GM21576 (cell line): ENCODE data around the gene SERPINA6.
"Not testable (repeated sequence)": the region's sequence is repeated elsewhere in the genome, so short reads cannot be mapped to it uniquely, and the experiment has no call there.

Experiments used
- ATAC-seq: cut with Tn5 transposase; IDR thresholded peaks from one replicate; pipeline ENCODE4 v1.9.1; 2021; ENCODE audit warnings: mild to moderate bottlenecking, moderate library complexity; ENCODE audit not compliant: unreplicated experiment

SERPINA6 gene

DNA sequence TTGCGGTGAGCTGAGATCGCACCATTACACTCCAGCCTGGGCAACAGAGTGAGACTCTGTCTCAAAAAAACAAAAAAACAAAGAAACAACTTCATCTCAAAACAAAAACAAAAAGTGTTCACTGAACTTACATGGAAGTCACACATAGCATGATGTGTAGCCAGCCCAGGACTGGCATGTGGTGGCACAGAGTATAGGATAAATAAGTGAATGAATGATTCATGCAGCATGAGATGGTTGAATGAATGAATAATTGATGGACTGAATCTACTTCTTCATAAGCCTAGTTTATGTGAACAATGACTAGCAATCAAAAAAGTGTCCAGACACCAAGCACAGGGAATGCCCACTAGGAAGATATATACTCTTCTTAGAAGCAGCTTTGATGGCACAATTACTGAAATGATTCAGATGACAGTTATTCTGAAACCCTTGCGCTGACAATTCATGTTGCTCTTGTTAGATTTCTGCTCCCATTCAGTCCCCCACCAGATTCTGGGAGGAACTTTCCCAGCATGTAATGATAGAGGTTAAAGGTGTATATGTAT is 31.6 kb upstream of the SERPINA6 start:
- no peak for ATAC-seq

DNA sequence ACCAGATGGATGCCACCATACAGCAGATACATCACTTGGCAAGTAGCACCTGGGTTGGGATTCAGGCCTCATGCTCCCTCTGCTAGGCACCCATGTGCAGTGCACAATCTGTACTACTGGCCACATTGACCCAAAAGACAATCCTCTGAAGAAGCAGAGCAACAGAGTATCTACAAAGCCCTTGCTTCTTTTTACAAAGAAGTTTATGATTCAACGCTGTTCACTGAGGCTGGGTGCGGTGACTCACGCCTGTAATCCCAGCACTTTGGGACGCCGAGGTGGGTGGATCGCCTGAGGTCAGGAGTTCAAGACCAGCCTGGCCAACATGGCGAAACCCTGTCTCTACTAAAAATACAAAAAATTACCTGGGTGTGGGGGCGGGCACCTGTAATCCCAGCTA is 31.1 kb upstream of the SERPINA6 start:
- not testable (repeated sequence) for ATAC-seq

DNA sequence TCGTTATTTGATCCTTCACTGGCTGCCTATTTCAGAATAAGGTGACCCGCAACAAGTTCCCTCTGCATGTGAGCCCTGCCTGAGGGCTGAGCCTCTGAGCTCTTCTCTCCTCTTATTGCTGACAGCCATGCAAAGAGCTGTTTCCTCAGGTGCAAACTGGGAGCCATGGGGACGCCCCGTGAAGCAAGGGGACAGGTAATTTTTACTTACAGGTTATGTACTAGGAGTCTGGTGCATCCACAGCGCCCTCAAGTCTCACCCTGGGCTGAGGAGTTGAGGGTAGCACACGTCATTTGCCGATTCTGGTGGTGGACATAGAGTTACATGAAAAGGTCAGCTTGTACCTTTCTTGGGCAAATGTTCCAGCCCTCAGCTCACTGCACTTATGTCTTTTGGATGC is 26.1 kb upstream of the SERPINA6 start:
- ATAC-seq, result no peak

DNA sequence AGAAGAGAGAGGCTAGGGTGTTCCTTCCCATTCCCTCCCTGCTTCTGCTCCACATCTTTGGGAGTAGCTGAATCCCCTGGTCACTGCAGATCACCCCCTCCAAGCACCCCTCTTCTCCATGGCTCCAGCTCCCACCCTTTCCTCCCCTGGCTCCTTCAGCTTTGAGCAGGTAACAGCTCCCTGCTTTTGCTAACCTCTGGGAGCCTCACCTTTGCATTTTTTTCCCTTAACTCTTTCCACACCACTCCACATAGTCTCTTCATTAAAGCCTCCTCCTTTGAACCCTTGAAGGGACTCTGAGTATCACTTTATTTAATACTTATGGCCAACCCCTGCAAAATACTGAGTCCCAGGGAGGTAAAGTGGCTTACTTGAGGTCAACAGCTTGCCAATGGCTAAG is 25.7 kb upstream of the SERPINA6 start:
- ATAC-seq, result no peak

DNA sequence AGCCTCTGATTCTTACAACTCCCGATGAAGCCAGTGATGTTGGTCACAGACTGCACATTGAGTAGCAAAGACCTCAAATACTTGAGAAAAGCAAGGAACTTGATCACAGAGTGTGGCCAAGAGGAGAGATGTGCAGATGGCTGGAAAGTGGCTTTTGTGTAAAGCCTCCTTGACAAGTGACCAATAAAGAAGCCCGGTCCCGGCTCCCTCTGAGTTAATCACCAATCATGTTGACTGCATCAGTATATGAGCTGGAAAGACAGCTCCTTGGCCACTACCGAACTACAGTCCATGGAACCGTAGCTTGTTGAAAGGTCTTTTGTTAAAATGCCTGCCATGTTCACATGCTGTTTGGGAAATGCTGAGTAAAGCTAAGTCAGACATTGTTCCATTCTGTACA is 23.7 kb upstream of the SERPINA6 start:
- peak; percentile 16 for ATAC-seq

DNA sequence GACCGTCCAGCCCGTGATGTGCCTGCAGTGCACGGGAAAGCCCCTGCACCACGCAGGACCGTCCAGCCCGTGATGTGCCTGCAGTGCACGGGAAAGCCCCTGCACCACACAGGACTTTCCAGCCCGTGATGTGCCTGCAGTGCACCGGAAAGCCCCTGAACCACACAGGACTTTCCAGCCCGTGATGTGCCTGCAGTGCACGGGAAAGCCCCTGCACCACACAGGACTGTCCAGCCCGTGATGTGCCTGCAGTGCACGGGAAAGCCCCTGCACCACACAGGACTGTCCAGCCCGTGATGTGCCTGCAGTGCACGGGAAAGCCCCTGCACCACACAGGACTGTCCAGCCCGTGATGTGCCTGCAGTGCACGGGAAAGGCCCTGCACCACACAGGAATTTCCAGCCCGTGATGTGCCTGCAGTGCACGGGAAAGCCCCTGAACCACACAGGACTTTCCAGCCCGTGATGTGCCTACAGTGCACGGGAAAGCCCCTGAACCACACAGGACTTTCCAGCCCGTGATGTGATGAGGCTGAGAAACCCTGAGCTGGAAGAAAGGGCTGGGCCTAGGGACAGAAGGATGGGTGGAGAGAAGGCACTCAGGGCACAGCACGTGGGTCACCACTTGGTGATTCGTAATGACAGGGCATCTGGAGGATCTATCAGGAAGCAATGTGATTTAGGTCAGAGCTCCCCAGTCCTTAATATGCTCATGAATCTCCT is 23.1 kb upstream of the SERPINA6 start:
- ATAC-seq, result peak; percentile 51

DNA sequence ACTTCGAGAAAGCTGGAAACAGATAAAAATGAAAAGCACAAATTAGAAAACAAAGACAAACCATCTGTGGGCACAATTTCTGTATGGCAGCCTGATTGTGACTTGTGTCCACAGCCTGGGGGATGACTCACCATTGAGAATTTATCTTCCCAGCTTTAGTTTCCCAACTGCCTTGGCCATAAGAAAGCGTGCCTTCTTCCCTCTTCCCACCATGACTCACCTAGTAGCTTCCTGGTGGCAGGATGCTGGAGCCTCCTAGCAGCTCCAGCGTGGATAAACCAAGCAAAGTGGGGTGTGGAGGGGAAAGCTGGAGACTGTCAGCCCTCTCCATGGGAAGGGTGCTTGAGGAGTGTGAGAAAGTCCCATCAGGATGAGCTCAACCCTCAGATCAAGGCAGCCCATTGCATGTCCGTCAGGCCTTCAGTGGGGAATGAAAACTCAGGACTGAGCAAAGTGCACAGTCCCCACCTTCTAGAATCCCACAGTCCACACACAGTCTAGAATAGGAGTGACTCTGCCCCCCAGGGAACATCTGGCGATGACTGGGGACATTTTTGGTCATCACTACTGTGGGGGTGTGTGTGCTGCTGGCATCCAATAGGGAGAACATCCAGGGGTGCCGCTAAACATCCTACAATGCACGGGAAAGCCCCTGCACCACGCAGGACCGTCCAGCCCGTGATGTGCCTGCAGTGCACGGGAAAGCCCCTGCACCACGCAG is 22.4 kb upstream of the SERPINA6 start:
- no peak for ATAC-seq

DNA sequence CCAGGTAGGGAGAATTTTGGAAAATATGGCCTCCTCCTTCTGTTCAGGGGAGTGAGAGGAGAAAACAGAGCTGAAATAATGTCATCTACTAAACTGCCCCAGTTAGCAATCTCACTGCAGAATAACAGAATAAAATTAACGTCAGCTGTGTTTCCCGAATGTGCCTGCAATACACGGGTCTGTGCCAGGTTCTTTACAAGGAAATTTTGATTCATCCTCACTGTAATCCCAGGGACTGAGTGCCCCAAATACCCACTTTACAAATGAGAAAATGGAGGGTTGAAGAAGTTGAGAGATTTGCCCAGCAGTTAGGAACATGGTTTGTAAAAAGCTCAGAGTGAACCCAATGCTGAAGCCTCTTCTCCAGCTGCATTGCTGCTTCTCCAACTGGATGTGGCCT is 21.3 kb upstream of the SERPINA6 start:
- ATAC-seq, result no peak

DNA sequence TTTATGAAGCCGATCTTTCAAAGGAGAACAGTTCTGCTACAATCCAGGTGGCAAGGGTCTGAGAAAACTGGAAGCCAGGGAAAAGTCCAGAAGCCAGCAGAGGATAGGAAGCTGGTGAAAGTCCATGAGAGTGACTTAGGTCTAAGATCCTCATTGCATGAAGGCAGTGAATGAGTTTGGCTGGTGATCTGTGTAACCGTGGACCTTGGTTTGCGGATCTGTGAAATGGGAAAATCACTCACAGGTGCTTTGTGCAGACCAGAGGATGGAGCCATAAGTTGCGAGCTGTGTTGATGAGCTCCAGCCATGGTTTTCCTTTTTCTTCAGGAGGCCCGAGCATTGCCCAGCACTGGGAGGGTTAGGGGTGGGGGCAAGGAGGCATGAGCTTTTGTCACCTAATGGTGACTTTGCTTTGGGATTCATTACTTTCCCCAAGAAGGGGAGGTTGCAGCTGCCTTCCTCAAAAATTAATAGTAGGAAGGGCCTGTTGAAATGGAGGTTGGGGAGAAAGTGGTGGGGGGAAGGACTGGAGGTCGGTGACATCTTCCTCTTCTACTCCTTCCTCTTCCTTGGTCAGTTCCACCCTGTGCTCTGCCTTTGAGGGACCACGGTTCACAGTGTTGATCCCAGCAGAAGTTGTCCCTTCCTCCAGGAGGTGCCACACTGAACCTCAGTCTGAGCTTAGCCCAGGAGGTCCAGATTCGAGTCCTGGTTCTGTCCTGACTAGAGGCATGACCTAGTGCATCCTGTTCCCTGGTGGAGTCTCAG is 20.3 kb upstream of the SERPINA6 start:
- ATAC-seq, result no peak

DNA sequence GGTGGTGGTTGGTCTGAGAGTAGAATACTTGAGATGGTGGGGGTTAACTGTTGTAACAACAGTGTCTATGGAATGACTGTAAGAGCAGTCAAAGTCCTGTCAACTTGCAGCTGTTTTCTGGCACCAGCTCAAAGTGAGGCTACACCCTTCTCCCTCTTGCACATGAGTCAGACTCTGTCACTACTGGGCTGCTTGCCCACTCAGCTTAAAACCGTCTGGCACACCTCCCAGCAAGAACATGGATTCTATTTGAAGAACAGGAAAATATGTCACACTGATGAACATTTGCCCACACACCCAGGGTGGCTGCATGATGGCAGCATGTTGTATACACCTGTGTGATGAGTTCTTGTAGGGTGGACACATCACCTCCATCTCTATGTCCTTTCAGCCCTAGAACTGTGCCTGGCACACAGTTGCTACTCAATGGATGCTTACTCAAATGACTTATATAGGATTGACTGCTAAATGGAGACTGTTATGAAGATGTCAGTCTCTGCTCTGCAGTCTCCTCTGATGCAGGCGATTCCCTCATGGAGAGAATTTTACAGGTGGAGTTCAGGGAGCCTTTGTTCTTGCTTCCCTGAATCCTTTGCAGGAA is 19.3 kb upstream of the SERPINA6 start:
- ATAC-seq, result no peak

DNA sequence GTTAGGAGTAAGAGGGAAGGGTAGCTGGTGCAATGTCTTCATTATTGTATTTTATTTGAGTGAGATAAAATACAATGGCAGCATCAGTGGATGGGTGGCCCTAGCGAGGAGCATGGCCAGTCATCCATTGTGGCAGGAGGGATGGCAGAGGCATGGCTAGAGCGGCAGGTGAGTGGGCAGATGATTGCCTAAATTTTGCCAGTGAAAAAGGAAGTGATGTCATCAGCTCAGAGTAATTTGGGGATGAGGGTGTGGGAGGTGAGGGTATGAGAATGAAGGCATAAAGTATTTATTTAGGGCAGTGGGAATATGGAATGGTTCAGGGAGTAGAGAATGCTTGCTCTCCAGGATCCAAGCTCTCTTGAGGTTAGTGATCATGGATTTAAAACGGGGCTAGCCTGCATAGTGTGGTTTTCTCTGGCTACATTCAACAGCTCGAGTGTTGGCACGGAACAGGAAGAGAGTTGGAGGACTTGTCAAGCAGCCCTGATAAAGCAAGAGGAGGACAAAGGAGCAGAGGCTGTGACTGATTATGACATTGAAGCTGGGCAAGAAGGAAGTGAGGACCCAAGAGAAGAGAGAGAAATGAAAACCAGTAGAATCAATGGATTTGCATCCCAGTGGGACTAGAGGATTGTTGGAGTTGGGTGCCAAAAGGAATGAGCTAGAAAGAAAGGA is 18.7 kb upstream of the SERPINA6 start:
- ATAC-seq, result no peak

DNA sequence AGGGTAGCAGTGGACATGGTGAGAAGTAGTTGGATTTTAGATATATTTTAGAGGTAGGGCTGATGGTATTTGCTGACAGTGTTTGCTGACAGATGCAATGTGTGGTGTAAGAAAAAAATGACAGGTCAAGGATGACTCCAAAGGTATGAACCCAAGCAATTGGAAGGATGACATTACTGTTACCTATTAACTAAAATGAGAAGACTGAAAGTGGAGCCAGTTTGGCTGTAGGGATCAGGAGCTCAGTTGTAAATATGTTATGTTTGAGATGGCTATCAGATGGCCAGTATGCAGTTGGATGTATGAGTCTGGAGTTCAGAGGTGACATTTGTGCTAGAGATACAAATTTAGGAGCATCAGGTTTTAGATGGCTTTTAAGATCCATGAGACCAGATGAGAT is 17.4 kb upstream of the SERPINA6 start:
- ATAC-seq, result no peak

DNA sequence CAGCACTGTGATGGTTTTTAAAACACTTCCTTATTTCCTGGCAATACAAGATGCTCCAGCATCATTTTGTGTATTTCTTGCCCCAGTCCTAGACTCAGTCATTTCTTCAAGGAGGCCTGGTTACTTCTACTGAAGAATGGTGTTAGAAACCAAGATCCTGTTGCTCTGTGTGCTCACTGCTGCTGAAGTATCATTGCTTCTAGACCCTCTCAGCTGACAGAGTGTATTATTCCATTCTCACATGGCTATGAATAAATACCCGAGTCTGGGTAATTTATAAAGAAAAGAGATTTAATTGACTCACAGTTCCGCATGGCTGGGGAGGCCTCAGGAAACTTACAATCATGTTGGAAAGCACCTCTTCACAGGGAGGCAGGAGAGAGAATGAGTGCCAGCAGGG is 14.9 kb upstream of the SERPINA6 start:
- no peak for ATAC-seq

DNA sequence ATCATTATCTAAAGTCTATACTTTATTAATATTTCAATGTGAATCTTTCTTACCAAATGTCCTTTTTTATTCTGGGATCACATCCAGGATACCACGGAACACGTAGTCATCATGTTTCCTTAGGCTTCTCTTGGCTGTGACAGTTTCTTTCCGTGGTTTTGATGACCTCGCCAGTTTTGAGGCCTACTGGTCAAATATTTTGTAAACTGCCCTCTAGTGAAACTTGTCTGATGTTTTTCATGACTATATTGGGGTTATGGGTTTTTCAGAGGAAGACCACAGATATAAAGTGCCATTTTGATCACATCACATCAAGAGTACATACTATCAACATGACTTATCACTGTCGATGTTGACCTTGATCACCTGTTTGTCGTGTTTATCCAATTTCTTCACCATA is 14.1 kb upstream of the SERPINA6 start:
- no peak for ATAC-seq

DNA sequence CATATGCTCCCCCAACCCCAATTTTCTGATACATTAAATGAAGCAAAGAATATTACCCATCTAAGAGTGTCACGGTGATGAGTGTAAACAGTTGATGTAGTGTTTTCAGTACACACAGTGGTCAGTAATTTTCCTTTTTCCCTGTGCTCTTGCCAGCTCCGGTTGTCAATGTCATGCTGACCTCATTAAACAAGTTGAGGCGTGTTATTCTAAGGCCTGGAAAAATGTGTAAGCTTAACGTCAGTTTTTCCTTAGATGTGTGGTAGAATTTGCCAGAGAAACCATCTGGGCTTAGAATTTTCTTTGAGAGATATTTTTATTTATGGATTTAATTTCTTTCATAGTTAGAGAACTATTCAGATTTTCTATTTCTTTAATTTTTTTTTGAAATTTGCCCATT is 11.7 kb upstream of the SERPINA6 start:
- no peak for ATAC-seq

DNA sequence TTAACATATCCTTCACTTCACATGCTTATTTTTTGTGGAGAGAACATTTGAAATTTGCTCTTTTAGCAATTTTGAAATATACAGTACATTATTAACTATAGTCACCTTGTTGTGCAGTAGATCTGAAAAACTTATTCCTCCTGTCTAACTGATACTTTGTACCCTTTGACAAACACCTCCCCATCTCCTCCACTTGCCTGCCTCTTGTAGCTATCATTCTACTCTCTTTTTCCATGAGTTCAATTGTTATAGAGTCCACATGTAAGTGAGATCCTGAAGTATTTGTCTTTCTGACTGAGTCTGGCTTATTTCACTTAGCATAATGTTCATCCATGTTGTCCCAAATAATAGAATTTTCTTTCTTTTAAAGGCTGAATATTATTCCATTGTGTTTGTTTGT is 9.5 kb upstream of the SERPINA6 start:
- no peak for ATAC-seq

DNA sequence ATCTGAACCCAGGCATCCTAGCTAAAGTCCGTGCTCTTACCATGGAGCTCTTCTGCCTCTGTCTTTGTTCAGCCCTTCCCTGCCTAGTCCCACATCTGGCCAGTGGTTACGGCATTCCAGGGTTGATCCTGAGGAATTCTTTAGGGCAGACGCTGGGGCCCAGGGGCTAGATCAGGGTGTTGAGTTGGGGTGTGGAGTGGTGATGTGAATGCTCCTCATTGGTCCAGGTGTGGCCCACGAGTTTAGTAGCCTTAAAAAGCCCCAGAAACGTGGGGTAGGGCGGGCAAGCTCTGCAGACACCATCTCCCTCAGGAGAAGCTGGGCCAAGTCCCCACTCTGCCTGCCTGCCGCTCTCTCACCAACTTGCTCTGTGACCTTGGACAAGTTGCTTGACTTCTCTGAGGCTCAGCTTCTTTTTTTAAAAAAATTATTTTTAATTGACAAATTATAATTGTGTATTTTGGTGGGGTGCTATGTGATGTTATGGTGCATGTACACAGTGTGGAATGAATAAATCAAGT is 9.0 kb upstream of the SERPINA6 start:
- no peak for ATAC-seq

DNA sequence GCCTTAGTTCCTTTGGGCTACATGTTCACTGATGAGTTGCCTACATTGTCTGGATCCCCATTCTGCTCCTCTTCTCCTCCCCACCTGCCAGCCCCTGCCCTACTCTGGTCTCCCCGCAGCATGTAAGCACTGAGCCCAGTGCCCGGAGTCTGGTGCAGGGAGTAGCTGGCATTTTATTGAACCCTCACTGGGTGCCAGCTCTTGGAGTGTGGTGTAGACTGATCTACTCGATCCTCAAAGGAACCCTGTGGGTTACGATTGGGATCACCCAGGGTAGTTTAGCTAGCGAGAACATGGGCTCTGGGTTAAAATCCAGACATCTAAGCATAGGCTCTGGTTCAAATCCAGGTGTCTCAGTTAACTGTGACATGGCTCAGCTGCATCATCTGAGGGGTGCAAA is 8.3 kb upstream of the SERPINA6 start:
- no peak for ATAC-seq

DNA sequence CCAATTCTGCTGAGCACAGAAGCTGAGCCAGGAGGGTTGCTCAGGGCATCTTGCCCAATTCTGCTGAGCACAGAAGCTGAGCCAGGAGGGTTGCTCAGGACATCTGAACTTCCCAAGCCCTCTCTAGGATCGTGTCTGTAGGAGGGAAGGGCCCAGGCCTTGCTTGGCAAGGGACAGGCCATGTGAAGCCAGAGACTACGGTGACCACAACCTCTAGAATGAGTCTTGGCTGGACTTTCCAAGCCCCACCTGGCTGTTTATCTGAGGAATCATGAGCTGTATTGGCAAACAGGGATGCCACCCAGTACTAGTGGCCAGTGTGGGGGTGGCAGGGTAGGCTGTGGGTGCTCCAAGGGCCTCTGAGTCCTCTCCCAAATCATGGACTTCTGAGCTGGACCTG is 7.7 kb upstream of the SERPINA6 start:
- no peak for ATAC-seq

DNA sequence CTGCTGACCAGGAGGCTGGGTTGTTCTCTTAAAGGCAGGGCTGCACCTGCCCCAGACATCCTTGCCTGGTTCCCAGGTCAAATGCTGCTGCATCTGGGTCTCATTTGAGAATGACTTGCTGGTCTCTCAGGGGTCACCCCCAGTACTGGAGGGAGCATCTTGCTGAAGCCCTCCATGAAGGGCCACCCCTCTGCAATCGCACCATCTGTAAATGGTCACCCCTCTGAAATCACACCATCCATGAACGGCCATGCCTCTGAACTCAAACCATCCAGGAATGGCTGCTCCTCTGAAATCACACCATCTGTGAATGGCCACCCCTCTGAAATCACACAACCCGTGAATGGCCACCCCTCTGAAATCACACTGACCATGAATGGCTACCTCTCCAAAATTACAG is 7.3 kb upstream of the SERPINA6 start:
- no peak for ATAC-seq
